HCT116 (cell line): Measurements from ENCODE around the gene TMEM238L. TPM values are rescaled to one million over a fixed set of nuclear protein-coding genes. Genes with fewer than 3 reads are reported as not detected.

Experiments
- ATAC-seq: fragments of 200-7000 bp; cut with Tn5 transposase; 2 replicates; pipeline ENCODE4 v1.9.1; 2020; ENCODE audit warnings: mild to moderate bottlenecking, moderate library complexity
- BruUV-seq: library from RNA; stranded (reverse); fragments of 400-500 nt; replicated peaks from 2 replicates; lab custom pipeline; 2021; lab: Mats Ljungman, UMichigan
- CTCF ChIA-PET: fragments of 300-600 bp; sonication (Branson Sonifier 250); formaldehyde crosslinking; loops from one replicate; lab custom pipeline; 2021; ENCODE audit warnings: antibody characterized with exemption; lab: Charles Lee
- POLR2A ChIA-PET: fragments of 300-600, 350-600 bp; sonication (Branson Sonifier 250); formaldehyde crosslinking; loops from one replicate; lab custom pipeline; 2021; ENCODE audit warnings: antibody characterized with exemption; lab: Charles Lee
- RAD21 ChIA-PET, 2 experiments: fragments of 300-600 bp; sonication (Branson Sonifier 250); formaldehyde crosslinking; loops; one replicate each; lab custom pipeline; 2023; ENCODE audit warnings: low total read pairs in 2 of 2; ENCODE audit not compliant: uncharacterized antibody in 2 of 2, unreplicated experiment in 2 of 2, low non-redundant PET in 1 of 2; lab: Charles Lee
- DNase-seq: peaks from one replicate; pipeline ENCODE4 v3.0.0-alpha.2; 2010; ENCODE audit warnings: low read depth, low spot score
- H2AFZ ChIP-seq: fragments of 200-600 bp; shearing (Covaris generic), sonication (generic); 2 replicates; pipeline ENCODE4 v1.6.1; 2017; ENCODE audit warnings: low read depth, mixed run types, mixed read lengths, antibody characterized with exemption, low read length; ENCODE audit not compliant: poor library complexity, severe bottlenecking
- H3K27ac ChIP-seq: 2 replicates; pipeline ENCODE4 v1.5.1; 2012; ENCODE audit warnings: low read depth, low read length
- H3K27me3 ChIP-seq: fragments of 200-600 bp; sonication (generic); 2 replicates; pipeline ENCODE4 v1.6.1; 2016; ENCODE audit warnings: mixed run types, low read length, mixed read lengths; ENCODE audit not compliant: insufficient read depth
- H3K36me3 ChIP-seq, 2 experiments: fragments of 200-500 bp in 1 of 2; fragments of 200-600 bp in 1 of 2; sonication (Bioruptor generic) in 1 of 2; sonication (generic) in 1 of 2; 2 replicates each; pipeline versions ENCODE4 v1.5.1 to v1.6.1; 2014 to 2016; ENCODE audit warnings: low read length in 2 of 2, inconsistent platforms in 1 of 2, mixed read lengths in 1 of 2, mixed run types in 1 of 2; ENCODE audit not compliant: insufficient read depth in 2 of 2, control insufficient read depth in 1 of 2
- H3K4me1 ChIP-seq, 2 experiments: fragments of 200-600 bp in 1 of 2; sonication (generic) in 1 of 2; 2 replicates each; pipeline versions ENCODE4 v1.5.1 to v1.6.1; 2012 to 2017; ENCODE audit warnings: low read length in 2 of 2, inconsistent platforms in 1 of 2, mild to moderate bottlenecking in 1 of 2, mixed read lengths in 1 of 2, mixed run types in 1 of 2, moderate library complexity in 1 of 2; ENCODE audit not compliant: insufficient read depth in 2 of 2, control insufficient read depth in 1 of 2
- H3K4me2 ChIP-seq: fragments of 200-600 bp; sonication (generic); 2 replicates; pipeline ENCODE4 v1.6.1; 2017; ENCODE audit warnings: mixed run types, low read length, mixed read lengths
- H3K4me3 ChIP-seq, 2 experiments: fragments of 200-600 bp in 1 of 2; sonication (generic) in 1 of 2; replicated peaks in 1 of 2; 2 replicates each; pipeline ENCODE4 v1.5.1; 2011 to 2016; ENCODE audit warnings: low read length in 2 of 2, control low read depth in 1 of 2, low read depth in 1 of 2, mild to moderate bottlenecking in 1 of 2, mixed read lengths in 1 of 2, mixed run types in 1 of 2
- H3K79me2 ChIP-seq: fragments of 200-600 bp; sonication (generic); 2 replicates; pipeline ENCODE4 v1.6.1; 2017; ENCODE audit warnings: mild to moderate bottlenecking, mixed run types, low read length, moderate library complexity, mixed read lengths; ENCODE audit not compliant: insufficient read depth
- H3K9ac ChIP-seq: fragments of 200-600 bp; sonication (generic); 2 replicates; pipeline ENCODE4 v1.6.1; 2016; ENCODE audit warnings: low read length, mixed read lengths
- H3K9me2 ChIP-seq: fragments of 200-600 bp; sonication (generic), shearing (Covaris generic); 2 replicates; pipeline ENCODE4 v1.6.1; 2017; ENCODE audit warnings: mixed run types, mild to moderate bottlenecking, moderate library complexity; ENCODE audit not compliant: insufficient read depth
- H3K9me3 ChIP-seq, 2 experiments: fragments of 200-500 bp in 1 of 2; fragments of 200-600 bp in 1 of 2; sonication (Bioruptor generic) in 1 of 2; sonication (generic) in 1 of 2; 2 replicates each; pipeline ENCODE4 v1.6.1; 2014 to 2017; ENCODE audit warnings: low read length in 2 of 2, mixed read lengths in 2 of 2, inconsistent platforms in 1 of 2, low read depth in 1 of 2, mild to moderate bottlenecking in 1 of 2, mixed run types in 1 of 2, moderate library complexity in 1 of 2; ENCODE audit not compliant: control insufficient read depth in 1 of 2, insufficient read depth in 1 of 2
- H4K20me1 ChIP-seq: fragments of 200-600 bp; sonication (generic), shearing (Covaris generic); 2 replicates; pipeline ENCODE4 v1.6.1; 2017; ENCODE audit warnings: mixed run types, mild to moderate bottlenecking, moderate library complexity; ENCODE audit not compliant: insufficient read depth
- CBX3 ChIP-seq: IDR thresholded peaks from 2 replicates; pipeline ENCODE4 v1.6.1; 2012; ENCODE audit warnings: low read depth
- EZH2 ChIP-seq: fragments of 200-600 bp; sonication (generic); IDR thresholded peaks from 2 replicates; pipeline ENCODE4 v1.6.1; 2017; ENCODE audit warnings: antibody characterized with exemption, mixed run types
- FOSL1 ChIP-seq: IDR thresholded peaks from 2 replicates; pipeline ENCODE4 v1.6.1; 2012; ENCODE audit warnings: low read depth
- POLR2AphosphoS5 ChIP-seq: IDR thresholded peaks from 2 replicates; pipeline ENCODE4 v1.6.1; 2011; ENCODE audit warnings: mild to moderate bottlenecking, low read depth, low read length, moderate library complexity
- RAD21 ChIP-seq: IDR thresholded peaks from 2 replicates; pipeline ENCODE4 v1.6.1; 2012; ENCODE audit warnings: low read depth, mild to moderate bottlenecking
- REST ChIP-seq: IDR thresholded peaks from 2 replicates; pipeline ENCODE4 v1.6.1; 2012; ENCODE audit warnings: low read depth
- TCF7L2 ChIP-seq: IDR thresholded peaks from 2 replicates; pipeline ENCODE4 v1.7.0; 2011; ENCODE audit warnings: borderline replicate concordance, inconsistent platforms; ENCODE audit not compliant: insufficient read depth, insufficient read length; ENCODE audit errors: extremely low read depth
- intact Hi-C: fragments of 100-400 bp; cut with micrococcal nuclease; formaldehyde crosslinking; loops from 2 replicates; pipeline ENCODE4 v1.10.0; 2022
- total RNA-seq: library from RNA; stranded (reverse); gene quantifications from one replicate; pipeline ENCODE4 v1.2.1, GENCODE V29; 2021; ENCODE audit not compliant: unreplicated experiment

TMEM238L gene
- total RNA-seq, 1 experiment from 2014 or later = not detected

- Histone ChIP-seq H4K20me1 (no peaks in the 10 kb centered on the region), H3K4me2 (no peak overlapping the region), H3K4me1 (no peaks in the 10 kb centered on the region), H3K4me3 (no peak overlapping the region), H3K36me3 (no peaks in the 10 kb centered on the region), H2AFZ (no peak overlapping the region), H3K79me2 (no peaks in the 10 kb centered on the region), H3K9me2 (no peaks in the 10 kb centered on the region)
- POLR2A ChIA-PET = no interaction called here
- DNase-seq (no peak), ATAC-seq (no peak)
- TF ChIP-seq RAD21 (no peak), REST (no peak), TCF7L2 (no peak), POLR2AphosphoS5 (no peak), EZH2 (no peak), FOSL1 (no peak), CBX3 (no peak)
- TF ChIP-seq, all 23 proteins: peak for 0
- Histone ChIP-seq H3K9me3 (no peaks in the 10 kb centered on the region), H3K27ac (no peak overlapping the region), H3K9ac (no peak overlapping the region), H3K27me3 (no peaks in the 10 kb centered on the region)
- ChIA-PET RAD21 (no interaction called here), CTCF (no interaction called here)
- intact Hi-C loops = no loop called here
- no TSS peak for BruUV-seq
These were observed 33.2 kb upstream of the TMEM238L start for GRCh38 chr17:10836966-10837590.
